Measurements from ENCODE around the gene KLF2.
A peak's percentile ranks its signal among the peaks of the same experiment; 100 is the strongest.

KLF2 gene

DNA sequence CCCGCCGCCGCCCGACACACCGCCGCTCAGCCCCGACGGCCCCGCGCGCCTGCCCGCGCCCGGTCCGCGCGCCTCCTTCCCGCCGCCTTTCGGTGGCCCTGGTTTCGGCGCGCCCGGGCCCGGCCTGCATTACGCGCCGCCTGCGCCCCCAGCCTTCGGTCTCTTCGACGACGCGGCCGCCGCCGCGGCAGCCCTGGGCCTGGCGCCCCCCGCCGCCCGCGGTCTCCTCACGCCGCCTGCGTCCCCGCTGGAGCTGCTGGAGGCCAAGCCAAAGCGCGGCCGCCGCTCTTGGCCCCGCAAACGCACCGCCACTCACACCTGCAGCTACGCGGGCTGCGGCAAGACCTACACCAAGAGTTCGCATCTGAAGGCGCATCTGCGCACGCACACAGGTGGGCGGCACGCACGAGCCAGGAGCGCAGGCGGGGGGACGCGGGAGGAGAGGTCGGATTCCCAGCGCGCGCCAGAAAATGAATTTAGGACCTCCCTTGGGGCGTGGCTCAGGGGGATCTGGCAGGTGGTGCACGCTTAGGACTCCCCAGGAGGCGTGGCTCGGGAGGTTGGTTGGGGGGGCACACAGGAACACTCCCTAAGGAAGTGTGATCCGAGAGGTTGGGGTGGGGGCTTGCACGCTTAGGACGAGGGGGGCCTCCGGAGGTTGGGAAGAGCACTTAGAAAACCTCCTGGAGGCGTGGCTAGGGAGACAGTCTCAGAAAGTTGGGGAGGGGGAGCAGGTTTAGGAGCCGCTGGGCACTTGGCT, 1.2 kb downstream of the KLF2 start:
- peaks cover 48% of the 10 kb centered on the region for H3K36me3 Mint-ChIP-seq (ENCODE audit: low read depth)
- H3K4me1 Mint-ChIP-seq (ENCODE audit: low read depth): peaks cover 45% of the 10 kb centered on the region
- peak; percentile 36 for DNase-seq (ENCODE audit: low spot score)
- no peaks in the 10 kb centered on the region for H3K9me3 Mint-ChIP-seq
- peak overlapping the region; percentile 94 for H3K27ac Mint-ChIP-seq
- peak overlapping the region; percentile 96 for H3K4me3 Mint-ChIP-seq
- peaks cover 43% of the 10 kb centered on the region for H3K27me3 Mint-ChIP-seq (ENCODE audit: low read depth)

GRCh38 chr19:16326401-16327168, 2.0 kb downstream of the KLF2 start:
- Mint-ChIP-seq H3K27me3 (ENCODE audit: low read depth) (peaks cover 37% of the 10 kb centered on the region), H3K9me3 (no peaks in the 10 kb centered on the region), H3K4me3 (peak overlapping the region; percentile 96), H3K36me3 (ENCODE audit: low read depth) (peaks cover 51% of the 10 kb centered on the region), H3K4me1 (ENCODE audit: low read depth) (peaks cover 53% of the 10 kb centered on the region), H3K27ac (peak overlapping the region; percentile 94)
- peak; percentile 25 for DNase-seq (ENCODE audit: low spot score)

GRCh38 chr19:16327169-16327475, 2.5 kb downstream of the KLF2 start:
- H3K4me1 Mint-ChIP-seq (ENCODE audit: low read depth): peaks cover 54% of the 10 kb centered on the region

DNA sequence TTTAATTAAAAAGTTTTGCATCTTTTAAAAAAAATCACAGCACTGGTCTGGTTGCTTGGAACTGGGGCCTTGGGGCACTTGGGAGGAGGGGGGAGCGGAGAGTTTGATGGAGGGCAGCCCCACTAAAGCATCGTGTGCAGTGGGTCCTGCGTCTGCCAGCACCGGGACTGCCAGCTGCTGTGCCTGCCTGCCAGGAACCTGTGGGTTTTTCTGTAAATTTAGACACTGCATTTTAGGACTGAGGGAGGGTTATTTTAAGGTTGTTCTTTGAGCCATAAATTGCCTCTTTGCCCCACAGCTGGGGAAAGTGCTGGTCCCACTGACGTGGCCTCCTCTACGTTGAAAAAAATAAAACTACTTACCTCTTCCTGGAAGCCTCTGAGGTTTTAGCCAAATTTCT, 2.9 kb downstream of the KLF2 start:
- Mint-ChIP-seq H3K4me3 (peak overlapping the region; percentile 96), H3K36me3 (ENCODE audit: low read depth) (peaks cover 53% of the 10 kb centered on the region), H3K9me3 (no peaks in the 10 kb centered on the region), H3K4me1 (ENCODE audit: low read depth) (peaks cover 54% of the 10 kb centered on the region), H3K27me3 (ENCODE audit: low read depth) (peaks cover 33% of the 10 kb centered on the region), H3K27ac (peak overlapping the region; percentile 93)
- no peak for DNase-seq (ENCODE audit: low spot score)

More at GRCh38 chr19:16327169-16327475, 2.5 kb downstream of the KLF2 start:
- no peaks in the 10 kb centered on the region for H3K9me3 Mint-ChIP-seq
- peaks cover 37% of the 10 kb centered on the region for H3K27me3 Mint-ChIP-seq (ENCODE audit: low read depth)
- DNase-seq (ENCODE audit: low spot score): no peak
- H3K27ac Mint-ChIP-seq: peak overlapping the region; percentile 93
- peak overlapping the region; percentile 96 for H3K4me3 Mint-ChIP-seq
- H3K36me3 Mint-ChIP-seq (ENCODE audit: low read depth): peaks cover 53% of the 10 kb centered on the region

- peaks cover 27% of the 10 kb centered on the region for H3K27me3 Mint-ChIP-seq (ENCODE audit: low read depth)
- H3K27ac Mint-ChIP-seq: peak overlapping the region; percentile 93
Observed at GRCh38 chr19:16327911-16328823, 3.5 kb downstream of the KLF2 start.

GRCh38 chr19:16328824-16329482, 4.3 kb downstream of the KLF2 start:
- DNase-seq (ENCODE audit: low spot score): peak; percentile 37
- peak overlapping the region; percentile 96 for H3K4me3 Mint-ChIP-seq
- H3K9me3 Mint-ChIP-seq: no peaks in the 10 kb centered on the region
- H3K27ac Mint-ChIP-seq: peak overlapping the region; percentile 93
- H3K36me3 Mint-ChIP-seq (ENCODE audit: low read depth): peaks cover 51% of the 10 kb centered on the region
- peaks cover 19% of the 10 kb centered on the region for H3K27me3 Mint-ChIP-seq (ENCODE audit: low read depth)
- peaks cover 51% of the 10 kb centered on the region for H3K4me1 Mint-ChIP-seq (ENCODE audit: low read depth)

More at GRCh38 chr19:16327911-16328823, 3.5 kb downstream of the KLF2 start:
- peak; percentile 60 for DNase-seq (ENCODE audit: low spot score)
- Mint-ChIP-seq H3K9me3 (no peaks in the 10 kb centered on the region), H3K36me3 (ENCODE audit: low read depth) (peaks cover 51% of the 10 kb centered on the region), H3K4me3 (peak overlapping the region; percentile 96), H3K4me1 (ENCODE audit: low read depth) (peaks cover 52% of the 10 kb centered on the region)

- peak overlapping the region; percentile 93 for H3K27ac Mint-ChIP-seq
- H3K36me3 Mint-ChIP-seq (ENCODE audit: low read depth): peaks cover 51% of the 10 kb centered on the region
- peaks cover 18% of the 10 kb centered on the region for H3K27me3 Mint-ChIP-seq (ENCODE audit: low read depth)
- no peaks in the 10 kb centered on the region for H3K9me3 Mint-ChIP-seq
- peak; percentile 92 for DNase-seq (ENCODE audit: low spot score)
- H3K4me3 Mint-ChIP-seq: peak overlapping the region; percentile 96
- H3K4me1 Mint-ChIP-seq (ENCODE audit: low read depth): peaks cover 54% of the 10 kb centered on the region
Observed at GRCh38 chr19:16330368-16330801, 5.8 kb downstream of the KLF2 start.

GRCh38 chr19:16330806-16331690, 6.4 kb downstream of the KLF2 start:
- Mint-ChIP-seq H3K4me3 (peak overlapping the region; percentile 96), H3K36me3 (ENCODE audit: low read depth) (peaks cover 48% of the 10 kb centered on the region), H3K27ac (peak overlapping the region; percentile 93), H3K4me1 (ENCODE audit: low read depth) (peaks cover 53% of the 10 kb centered on the region), H3K9me3 (no peaks in the 10 kb centered on the region), H3K27me3 (ENCODE audit: low read depth) (peaks cover 15% of the 10 kb centered on the region)
- peak; percentile 16 for DNase-seq (ENCODE audit: low spot score)

- H3K27ac Mint-ChIP-seq: no peak overlapping the region
- peaks cover 57% of the 10 kb centered on the region for H3K4me1 Mint-ChIP-seq (ENCODE audit: low read depth)
- peaks cover 28% of the 10 kb centered on the region for H3K36me3 Mint-ChIP-seq (ENCODE audit: low read depth)
- H3K4me3 Mint-ChIP-seq: no peak overlapping the region
- H3K27me3 Mint-ChIP-seq (ENCODE audit: low read depth): peaks cover 12% of the 10 kb centered on the region
- no peaks in the 10 kb centered on the region for H3K9me3 Mint-ChIP-seq
- DNase-seq (ENCODE audit: low spot score): no peak
Observed at GRCh38 chr19:16333001-16333586, 8.5 kb downstream of the KLF2 start.

- no peak overlapping the region for H3K4me3 Mint-ChIP-seq
- H3K36me3 Mint-ChIP-seq (ENCODE audit: low read depth): peaks cover 15% of the 10 kb centered on the region
Observed at GRCh38 chr19:16334411-16334810, 9.8 kb downstream of the KLF2 start.

GRCh38 chr19:16335226-16335625, 10.6 kb downstream of the KLF2 start:
- no peaks in the 10 kb centered on the region for H3K9me3 Mint-ChIP-seq
- no peak overlapping the region for H3K4me3 Mint-ChIP-seq
- peaks cover 55% of the 10 kb centered on the region for H3K4me1 Mint-ChIP-seq (ENCODE audit: low read depth)
- peaks cover 6% of the 10 kb centered on the region for H3K27me3 Mint-ChIP-seq (ENCODE audit: low read depth)
- no peak overlapping the region for H3K27ac Mint-ChIP-seq
- H3K36me3 Mint-ChIP-seq (ENCODE audit: low read depth): peaks cover 7% of the 10 kb centered on the region
- no peak for DNase-seq (ENCODE audit: low spot score)

More at GRCh38 chr19:16334411-16334810, 9.8 kb downstream of the KLF2 start:
- no peak overlapping the region for H3K27ac Mint-ChIP-seq
- no peak for DNase-seq (ENCODE audit: low spot score)
- H3K27me3 Mint-ChIP-seq (ENCODE audit: low read depth): peaks cover 6% of the 10 kb centered on the region
- H3K9me3 Mint-ChIP-seq: no peaks in the 10 kb centered on the region
- peaks cover 57% of the 10 kb centered on the region for H3K4me1 Mint-ChIP-seq (ENCODE audit: low read depth)

- Mint-ChIP-seq H3K36me3 (ENCODE audit: low read depth) (peaks cover 4% of the 10 kb centered on the region), H3K4me3 (peak overlapping the region; percentile 4), H3K27ac (no peak overlapping the region), H3K9me3 (peaks cover 4% of the 10 kb centered on the region), H3K27me3 (ENCODE audit: low read depth) (peaks cover 6% of the 10 kb centered on the region), H3K4me1 (ENCODE audit: low read depth) (peaks cover 51% of the 10 kb centered on the region)
- DNase-seq (ENCODE audit: low spot score): no peak
Observed at GRCh38 chr19:16336571-16336970, 11.9 kb downstream of the KLF2 start.
